Activated CD8-positive, alpha-beta memory T cell treated with anti-CD3 and anti-CD28 coated beads, Interleukin-2, amount 50 U/mL, for 1 hour (primary cell): ENCODE results near the gene AKAP17A.
"Not testable (repeated sequence)": the region's sequence is repeated elsewhere in the genome, so short reads cannot be mapped to it uniquely, and the experiment has no call there.

Experiments used
- DNase-seq: peaks from one replicate; pipeline ENCODE4 v3.0.0-alpha.2; 2020; ENCODE audit errors: extremely low read depth

Gene AKAP17A

GRCh38 chrX:1602299-1602698 is 10.9 kb downstream of the AKAP17A start:
- no peak for DNase-seq

GRCh38 chrX:1606496-1606895 is 15.1 kb downstream of the AKAP17A start:
- no peak for DNase-seq

GRCh38 chrX:1609311-1609710 is 17.9 kb downstream of the AKAP17A start:
- DNase-seq, result no peak

- no peak for DNase-seq
Measured at GRCh38 chrX:1609762-1610161, 18.4 kb downstream of the AKAP17A start.

- DNase-seq, result no peak
Measured at GRCh38 chrX:1610166-1610565, 18.8 kb downstream of the AKAP17A start.

- DNase-seq, result no peak
Measured at GRCh38 chrX:1610736-1611135, 19.3 kb downstream of the AKAP17A start.

- no peak for DNase-seq
Measured at GRCh38 chrX:1612641-1613286, 21.4 kb downstream of the AKAP17A start.

- no peak for DNase-seq
Measured at GRCh38 chrX:1614927-1615326, 23.5 kb downstream of the AKAP17A start, which contains the start of gene ASMT. Gene ASMT, plus strand, starts transcription at chrX:1615059. Its CDS starts 141 bp downstream, at chrX:1615200.

- no peak for DNase-seq
Measured at GRCh38 chrX:1618689-1619088, 27.3 kb downstream of the AKAP17A start.

- DNase-seq, result no peak
Measured at GRCh38 chrX:1623691-1624090, 32.3 kb downstream of the AKAP17A start.

GRCh38 chrX:1624158-1624860 is 32.9 kb downstream of the AKAP17A start:
- not testable (repeated sequence) for DNase-seq

- not testable (repeated sequence) for DNase-seq
Measured at GRCh38 chrX:1624861-1625215, 33.4 kb downstream of the AKAP17A start.

GRCh38 chrX:1629244-1629643 is 37.8 kb downstream of the AKAP17A start:
- DNase-seq, result no peak

- DNase-seq, result no peak
Measured at GRCh38 chrX:1646009-1646408, 54.6 kb downstream of the AKAP17A start.

- DNase-seq, result no peak
Measured at GRCh38 chrX:1649621-1650020, 58.2 kb downstream of the AKAP17A start.
